MV-4-11 (cell line): ENCODE results near the gene MINDY4.

Source experiments
- DNase-seq: peaks from one replicate; lab custom pipeline; 2025; lab: John Stamatoyannopoulos, UW

The MINDY4 gene

GRCh38 chr7:30835396-30835915 is 64.2 kb downstream of the MINDY4 start:
- no peak for DNase-seq

DNA sequence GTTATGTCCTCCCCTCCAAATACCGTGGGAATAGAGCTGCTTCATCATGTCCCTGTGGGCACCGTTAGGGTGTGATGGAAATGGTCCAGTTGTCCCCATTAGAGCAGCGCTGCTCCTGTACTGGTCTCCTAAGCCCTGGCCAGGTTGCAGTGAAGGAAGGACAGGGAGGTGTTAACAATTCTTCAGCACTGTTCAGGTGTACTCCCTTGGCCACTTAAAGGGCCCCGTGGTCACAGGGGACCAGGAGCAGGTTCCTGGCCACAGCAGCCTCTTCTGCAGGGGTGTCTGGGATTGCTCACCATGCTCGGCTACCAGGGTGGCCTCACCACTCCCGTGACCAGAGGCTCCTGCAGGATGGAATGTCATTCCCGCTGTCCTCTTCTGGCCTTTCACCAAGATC is 65.8 kb downstream of the MINDY4 start:
- no peak for DNase-seq

- DNase-seq = no peak
These were observed 66.4 kb downstream of the MINDY4 start for GRCh38 chr7:30837581-30837980.

GRCh38 chr7:30838008-30838407 is 66.8 kb downstream of the MINDY4 start:
- no peak for DNase-seq

GRCh38 chr7:30840141-30841024 is 69.2 kb downstream of the MINDY4 start:
- no peak for DNase-seq

DNA sequence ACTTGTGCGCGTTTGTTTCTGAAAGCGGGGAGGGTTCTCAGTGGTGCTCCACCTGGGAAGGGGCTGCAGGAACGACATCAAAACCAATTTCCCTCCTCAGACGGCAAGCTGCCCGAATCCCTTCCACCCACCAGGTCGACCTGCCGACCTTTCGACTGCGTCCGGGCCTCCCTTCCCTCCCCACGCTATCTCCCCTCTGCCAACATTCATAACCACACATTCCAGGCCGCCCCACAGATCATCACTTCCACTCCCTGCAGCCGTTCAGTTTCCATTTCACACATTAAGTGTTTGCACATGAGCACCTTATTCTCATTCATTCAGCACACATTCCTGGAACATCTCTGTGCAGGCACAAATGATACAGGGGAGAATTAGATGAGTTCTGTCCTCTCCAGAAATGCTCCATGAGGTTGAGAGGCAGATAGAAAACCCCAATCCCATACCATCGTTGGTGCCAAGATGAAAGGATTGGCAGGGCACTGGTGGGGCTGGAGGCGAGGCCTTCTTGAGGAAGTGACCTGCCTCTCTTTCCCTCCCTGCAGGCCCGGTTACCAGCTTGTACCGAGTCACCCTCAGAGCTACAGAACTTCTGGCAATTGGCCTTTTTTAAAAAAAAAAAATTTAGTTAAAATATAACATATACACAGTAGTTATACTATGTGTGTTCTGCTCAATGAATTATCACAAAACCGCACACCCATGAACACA is 70.0 kb downstream of the MINDY4 start:
- no peak for DNase-seq

DNA sequence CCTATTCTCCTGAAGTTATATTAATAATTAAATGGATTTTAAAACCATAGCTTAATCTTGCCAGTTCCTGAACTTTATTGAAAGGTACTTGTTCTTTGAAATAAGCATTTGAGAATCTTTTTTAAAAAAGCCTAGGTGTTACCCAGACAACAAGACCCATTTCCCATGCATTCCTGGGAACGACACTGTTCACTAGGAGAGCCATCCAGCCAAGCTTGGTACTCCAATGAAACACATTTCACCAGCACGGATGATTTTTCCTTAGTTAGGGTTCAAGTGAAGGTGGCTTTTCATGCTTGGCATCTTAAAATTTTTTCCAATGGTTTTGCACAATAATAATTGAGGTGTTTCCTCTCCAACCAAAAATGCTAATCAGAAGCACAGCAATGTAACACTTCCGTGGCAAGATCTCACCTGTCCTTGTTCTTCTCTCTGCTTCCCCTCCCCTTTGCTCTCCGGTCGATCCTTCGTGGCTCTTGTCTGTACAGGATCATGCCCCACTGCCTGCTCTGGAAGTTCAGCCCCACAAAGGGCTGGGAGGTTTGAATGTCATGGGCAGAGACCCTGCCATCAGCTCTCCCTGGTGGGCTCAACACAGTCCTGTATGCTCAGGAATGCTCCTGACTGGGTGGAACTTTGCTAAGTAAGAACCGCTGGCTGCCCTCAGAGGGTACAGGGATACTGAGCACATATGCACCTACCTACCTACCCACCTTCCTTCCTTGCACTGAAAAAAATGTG is 70.8 kb downstream of the MINDY4 start:
- no peak for DNase-seq

- no peak for DNase-seq
These were observed 71.6 kb downstream of the MINDY4 start for GRCh38 chr7:30842542-30843451.

DNA sequence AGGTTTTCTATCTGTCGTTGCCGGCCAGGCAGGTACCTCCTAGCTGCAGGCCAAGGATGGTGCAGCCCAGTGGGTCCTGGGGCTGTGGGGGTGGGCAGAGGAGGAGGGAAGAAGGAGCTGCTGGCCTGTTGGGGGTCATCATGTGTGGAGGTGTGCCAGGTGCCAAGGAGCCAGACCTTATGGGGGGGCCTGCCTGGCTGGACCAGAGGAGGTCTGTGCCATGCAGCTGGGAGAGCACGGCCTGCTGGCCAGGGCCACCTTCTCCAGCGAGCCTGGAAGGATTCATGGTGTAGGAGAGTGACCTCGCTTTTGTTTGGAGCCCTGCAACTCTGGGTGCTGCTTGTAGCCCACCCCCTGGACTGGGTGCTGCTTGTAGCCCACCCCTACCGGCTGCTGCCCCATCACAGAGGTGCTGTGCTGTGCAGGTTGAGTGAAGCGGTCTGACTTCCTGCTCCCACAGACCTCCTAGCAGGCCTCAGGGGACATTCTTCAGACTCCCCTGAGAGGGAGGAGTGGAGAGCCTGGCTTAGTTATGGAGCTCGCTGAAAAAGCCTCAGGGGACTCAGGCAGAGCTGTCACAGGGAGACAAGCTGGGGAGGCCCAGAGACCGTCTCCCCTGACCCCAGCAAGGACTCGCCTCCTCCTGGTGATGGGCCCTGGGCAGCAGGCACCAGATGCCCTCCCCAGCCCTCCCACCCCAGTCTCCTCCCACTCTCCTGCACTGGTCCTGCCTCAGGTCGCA is 72.7 kb downstream of the MINDY4 start:
- DNase-seq = no peak

DNA sequence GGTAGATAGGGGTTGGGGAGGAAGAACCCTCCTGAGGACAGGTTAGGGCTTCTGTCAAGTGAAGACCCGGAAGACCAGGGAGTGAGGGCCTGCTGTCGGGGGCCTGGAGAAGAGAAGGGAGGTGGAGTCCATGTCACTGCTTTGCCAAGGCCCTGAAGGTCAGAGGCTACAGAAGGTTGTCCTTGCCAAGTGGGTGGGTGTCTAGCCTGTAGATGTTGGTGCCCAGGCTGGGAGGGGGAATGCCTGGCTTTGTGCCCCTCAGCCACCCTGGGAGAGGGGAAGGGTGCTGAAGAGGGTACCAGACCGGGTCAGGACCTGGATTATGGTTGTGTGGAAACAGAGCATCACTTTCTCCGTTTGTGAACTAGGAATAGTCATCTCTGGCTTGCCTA is 73.3 kb downstream of the MINDY4 start:
- DNase-seq = no peak

GRCh38 chr7:30844916-30845315 is 73.7 kb downstream of the MINDY4 start:
- no peak for DNase-seq

- DNase-seq = no peak
These were observed 74.4 kb downstream of the MINDY4 start for GRCh38 chr7:30845426-30846135.

DNA sequence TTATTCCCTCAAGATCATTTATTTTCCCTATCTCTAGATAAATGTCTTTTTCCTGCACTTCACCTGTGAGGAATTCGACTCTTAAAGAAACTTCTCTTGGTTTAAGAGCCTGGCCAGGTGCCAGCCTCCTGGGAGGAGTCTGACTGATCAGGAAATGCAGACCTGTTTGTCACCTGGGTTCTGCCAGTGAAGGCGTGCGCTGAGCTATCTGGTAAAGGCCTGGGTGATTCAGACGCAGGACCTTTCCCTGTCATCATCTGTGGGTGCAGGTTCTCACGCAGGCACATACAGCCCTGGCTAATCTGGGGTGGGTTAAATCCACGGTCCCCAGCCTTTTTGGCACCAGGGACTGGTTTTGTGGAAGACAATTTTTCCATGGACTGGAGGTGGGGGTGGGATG is 75.2 kb downstream of the MINDY4 start:
- no peak for DNase-seq

DNA sequence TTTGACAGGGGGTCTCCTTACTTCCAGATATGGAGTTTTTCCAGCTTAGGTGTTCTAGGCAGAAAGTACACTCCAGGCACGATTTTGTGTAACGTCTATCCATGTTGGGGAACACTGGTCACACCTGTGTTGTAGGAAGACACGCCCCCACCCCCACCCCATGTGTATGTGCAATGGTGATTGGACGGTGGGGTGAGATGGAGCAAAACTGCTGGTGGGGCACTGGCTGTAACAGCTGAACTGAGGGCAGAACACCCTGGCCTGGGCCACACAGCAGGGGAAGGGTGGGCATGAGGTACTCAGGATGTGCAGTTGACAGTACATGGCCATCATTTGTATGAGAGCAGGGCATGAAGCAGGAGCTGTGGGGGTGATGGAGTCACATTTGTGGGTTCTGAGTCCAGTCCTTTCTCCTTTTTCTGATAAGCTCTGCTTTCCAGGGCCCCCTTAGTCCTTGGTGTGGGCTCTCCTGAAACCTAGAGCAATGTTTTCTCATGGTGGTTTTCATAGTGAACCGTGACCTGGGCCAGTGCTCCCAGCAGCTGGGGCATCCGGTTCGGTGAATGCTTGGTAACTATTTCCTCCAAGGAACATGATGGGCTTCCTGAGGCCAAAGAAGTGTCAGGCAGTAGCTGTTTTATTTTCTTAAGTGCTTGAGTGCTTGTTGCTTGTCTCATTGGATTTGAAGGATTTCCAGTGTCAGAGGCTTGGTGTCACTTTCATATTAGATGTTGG is 77.1 kb downstream of the MINDY4 start:
- no peak for DNase-seq

DNA sequence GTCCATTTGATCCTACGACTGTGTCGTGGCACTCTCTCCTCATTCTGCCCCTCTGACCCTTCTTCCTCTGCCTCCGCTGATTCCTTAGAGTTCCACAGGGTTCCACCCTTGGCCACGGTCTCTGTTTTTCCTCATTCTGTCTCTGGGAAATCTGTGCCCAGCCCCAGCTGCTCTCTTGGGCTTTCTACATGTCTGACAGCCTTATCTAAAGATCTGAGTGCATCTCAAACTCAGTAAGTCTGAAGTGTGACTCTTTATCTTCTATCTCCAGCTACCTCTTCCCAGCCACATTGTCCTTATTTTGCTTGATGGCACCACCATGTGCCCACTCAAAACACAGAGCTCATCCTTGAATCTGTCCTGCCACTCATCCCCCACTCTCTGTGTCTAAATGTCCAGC is 78.3 kb downstream of the MINDY4 start:
- DNase-seq = no peak

- DNase-seq = no peak
These were observed 79.2 kb downstream of the MINDY4 start for GRCh38 chr7:30850426-30850825.

DNA sequence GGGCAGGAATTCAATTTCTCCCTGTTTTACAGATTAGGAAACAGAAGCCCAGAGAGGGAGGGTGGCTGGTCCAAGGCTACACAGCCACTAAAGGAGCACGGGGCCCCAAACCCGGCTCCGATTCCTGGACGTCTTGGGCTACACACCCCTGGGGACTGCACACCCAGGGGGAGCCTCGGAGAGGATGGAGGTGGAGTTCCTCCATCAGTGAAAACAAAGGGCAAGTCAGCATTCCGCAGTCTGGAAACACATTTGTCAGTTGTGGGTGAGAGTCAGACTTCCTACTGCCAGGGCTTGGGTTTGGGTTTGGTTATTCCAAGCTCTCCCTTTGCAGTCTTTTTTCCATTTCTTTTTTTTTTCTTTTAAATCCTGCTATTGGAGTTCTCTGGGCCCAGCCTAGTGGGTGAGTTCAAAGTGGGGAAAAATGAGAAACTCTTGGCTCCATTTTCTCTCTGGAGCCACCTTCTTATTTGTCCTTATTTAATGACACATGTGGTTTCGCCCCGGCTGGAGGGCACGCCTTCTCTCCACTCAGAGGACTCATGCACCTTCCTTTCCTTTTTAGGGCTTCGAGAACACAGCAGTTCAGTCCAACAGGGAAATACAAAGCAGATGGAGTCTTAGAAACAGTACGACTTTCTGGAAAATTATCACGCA is 80.6 kb downstream of the MINDY4 start:
- DNase-seq = no peak

GRCh38 chr7:30852308-30852684 is 81.1 kb downstream of the MINDY4 start:
- DNase-seq = no peak

DNA sequence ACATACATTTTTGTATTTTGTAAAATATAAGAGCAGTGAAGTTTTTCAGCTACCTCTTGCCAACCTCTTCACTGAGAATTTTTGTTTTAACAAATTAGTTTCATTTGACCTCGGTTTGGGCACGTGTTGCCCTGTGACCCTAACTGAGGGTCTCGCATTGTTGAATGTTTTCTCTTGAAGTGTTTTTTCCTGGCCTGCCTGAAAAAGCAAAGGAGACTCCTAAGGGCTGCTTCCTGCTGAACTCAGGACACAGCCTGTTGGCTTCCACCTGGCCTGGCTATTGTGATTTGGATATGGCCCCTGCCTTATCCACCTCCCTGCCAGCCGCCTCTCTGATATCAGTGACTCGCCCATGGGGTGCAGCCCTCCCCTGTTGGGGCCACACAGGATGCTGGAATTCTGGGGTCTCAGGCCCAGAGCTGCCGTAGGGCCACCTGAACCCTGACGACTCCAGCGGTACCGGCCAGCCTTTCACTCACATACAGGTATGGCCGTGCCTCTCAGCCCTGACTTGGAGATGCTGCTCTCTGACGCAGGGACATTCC is 81.6 kb downstream of the MINDY4 start:
- no peak for DNase-seq
